GM12878 (cell line): ENCODE results near the gene LIMA1. TPM values are rescaled to one million over a fixed set of nuclear protein-coding genes. Genes with fewer than 3 reads are reported as not detected.

Experiments
- BRCA1 ChIP-seq: IDR thresholded peaks from 2 replicates; pipeline ENCODE4 v1.6.1; 2011; ENCODE audit warnings: low read depth, low read length, improper control_type of control experiment
- CHD1 ChIP-seq: IDR thresholded peaks from 2 replicates; pipeline ENCODE4 v1.6.1; 2012; ENCODE audit warnings: low read depth, low read length, improper control_type of control experiment
- CHD4 ChIP-seq: fragments of 200-600 bp; sonication (generic); IDR thresholded peaks from 2 replicates; pipeline ENCODE4 v1.6.1; 2016; ENCODE audit warnings: mild to moderate bottlenecking
- CREB1 ChIP-seq: IDR thresholded peaks from 2 replicates; pipeline ENCODE4 v1.6.1; 2012; ENCODE audit warnings: low read depth, mild to moderate bottlenecking, inconsistent platforms
- CUX1 ChIP-seq: IDR thresholded peaks from 2 replicates; pipeline ENCODE4 v1.6.1; 2012; ENCODE audit warnings: improper control_type of control experiment, low read depth, low read length; ENCODE audit not compliant: insufficient replicate concordance
- FOXK2 ChIP-seq: fragments of 450-650 bp; IDR thresholded peaks from 2 replicates; pipeline ENCODE4 v1.6.1; 2017; ENCODE audit warnings: mild to moderate bottlenecking, moderate library complexity
- JUNB ChIP-seq: IDR thresholded peaks from 2 replicates; pipeline ENCODE4 v1.6.1; 2016; ENCODE audit warnings: antibody characterized with exemption, mild to moderate bottlenecking
- KAT2A ChIP-seq: conservative IDR thresholded peaks from 2 replicates; pipeline ENCODE4 v1.6.1; 2011; ENCODE audit warnings: low read depth, low read length; ENCODE audit not compliant: control insufficient read depth
- MEF2A ChIP-seq: IDR thresholded peaks from 2 replicates; pipeline ENCODE4 v1.6.1; 2011; ENCODE audit warnings: low read depth, mild to moderate bottlenecking, low read length, moderate library complexity; ENCODE audit not compliant: insufficient read depth
- NR2F1 ChIP-seq: fragments of 450-650 bp; conservative IDR thresholded peaks from 2 replicates; pipeline ENCODE4 v1.6.1; 2017; ENCODE audit warnings: mild to moderate bottlenecking
- PAX8 ChIP-seq: fragments of 450-650 bp; IDR thresholded peaks from 2 replicates; pipeline ENCODE4 v1.6.1; 2017; ENCODE audit warnings: mild to moderate bottlenecking, moderate library complexity
- POLR2AphosphoS2 ChIP-seq: IDR thresholded peaks from 2 replicates; pipeline ENCODE4 v1.6.1; 2011; ENCODE audit warnings: low read depth, mild to moderate bottlenecking, low read length, improper control_type of control experiment, moderate library complexity
- RAD21 ChIP-seq: IDR thresholded peaks from 2 replicates; pipeline ENCODE4 v1.6.1; 2011; ENCODE audit warnings: mild to moderate bottlenecking, low read depth, low read length, moderate library complexity; ENCODE audit not compliant: insufficient read depth
- TARDBP ChIP-seq: IDR thresholded peaks from 2 replicates; pipeline ENCODE4 v1.6.1; 2016; ENCODE audit warnings: borderline replicate concordance
- TBL1XR1 ChIP-seq: IDR thresholded peaks from 2 replicates; pipeline ENCODE4 v1.6.1; 2012; ENCODE audit warnings: low read depth, low read length, improper control_type of control experiment
- ZNF687 ChIP-seq: fragments of 450-650 bp; IDR thresholded peaks from 2 replicates; pipeline ENCODE4 v1.6.1; 2017; ENCODE audit warnings: mild to moderate bottlenecking, moderate library complexity
- polyA plus RNA-seq, 11 experiments: library from polyadenylated mRNA; depleted of rRNA in 4 of 11; unstranded in 6 of 11; stranded (reverse) in 5 of 11; fragments of >200 nt; fragmentation: Nextera tagmentation in 4 of 11; fragmentation: Illumina TruSeq in 1 of 11; extraction: Ambion mirVana in 4 of 11; extraction: Trizol in 1 of 11; gene quantifications; 1 replicate in 1 of 11; 2 replicates in 10 of 11; pipeline versions ENCODE4 v1.2.1 to v1.2.3, GENCODE V29; 2011 to 2016; ENCODE audit warnings: inconsistent platforms in 2 of 11, missing spikeins in 2 of 11, low read depth in 1 of 11
- total RNA-seq, 4 experiments: library from RNA; depleted of rRNA in 3 of 4; stranded (reverse); fragments of >200 nt in 3 of 4; fragmentation: Illumina TruSeq in 1 of 4; extraction: Trizol in 1 of 4; gene quantifications; 2 replicates each; pipeline versions ENCODE4 v1.2.1 to v1.2.3, GENCODE V29; 2013 to 2021
- TF ChIP-seq, protein P1 (sequence below): fragments of 450-650 bp; IDR thresholded peaks from 2 replicates; pipeline ENCODE4 v1.6.1; 2017; ENCODE audit warnings: mild to moderate bottlenecking, low read depth, inconsistent platforms; ENCODE audit not compliant: poor library complexity, severe bottlenecking

The LIMA1 gene
- total and polyA plus RNA-seq, 10 of the 15 experiments (the other 5 are each of a cell fraction or from before 2014, with no cell fraction given): 53.2 to 109 (median 60.8) TPM

DNA sequence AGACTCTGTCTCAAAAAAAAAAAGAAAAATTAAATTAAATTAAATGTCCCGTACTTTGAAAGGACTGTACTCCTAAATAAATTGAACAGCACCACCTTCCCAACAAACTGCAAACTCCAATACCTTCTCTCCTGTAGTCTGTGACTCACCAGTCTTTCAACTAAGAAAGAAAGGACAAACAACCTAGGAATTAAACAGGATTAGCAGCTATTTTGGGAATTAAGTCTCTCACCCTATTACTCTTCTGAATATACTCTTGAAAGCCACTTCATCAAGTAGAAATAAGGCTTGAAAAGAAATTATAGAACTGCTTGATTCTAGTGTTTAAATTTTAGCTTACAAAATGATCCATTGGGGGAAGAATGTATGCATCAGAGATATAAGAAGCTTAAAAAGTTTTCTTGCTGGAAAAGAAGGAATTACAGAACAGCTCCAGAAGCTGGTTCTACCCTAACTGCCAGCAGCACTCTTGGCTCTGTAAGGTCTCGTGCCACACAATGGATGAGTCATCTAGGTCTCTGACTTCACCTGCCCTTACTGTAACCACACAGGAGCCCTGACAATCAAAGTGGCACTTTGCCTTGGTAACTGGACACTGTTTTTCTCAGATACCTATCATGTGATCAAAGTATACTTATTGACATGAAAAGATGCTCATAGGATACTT, 59.2 kb downstream of the LIMA1 start (continued):
- no peak for TF ChIP-seq ZNF687
- TF ChIP-seq TARDBP: no peak
- peak; percentile 83 for TF ChIP-seq JUNB
- no peak for TF ChIP-seq FOXK2
- TF ChIP-seq PAX8: no peak
- TF ChIP-seq CUX1: no peak
- TF ChIP-seq CREB1: no peak
- no peak for TF ChIP-seq MEF2A
- TF ChIP-seq POLR2AphosphoS2: no peak
- TF ChIP-seq TBL1XR1: no peak
- TF ChIP-seq, protein P1, sequence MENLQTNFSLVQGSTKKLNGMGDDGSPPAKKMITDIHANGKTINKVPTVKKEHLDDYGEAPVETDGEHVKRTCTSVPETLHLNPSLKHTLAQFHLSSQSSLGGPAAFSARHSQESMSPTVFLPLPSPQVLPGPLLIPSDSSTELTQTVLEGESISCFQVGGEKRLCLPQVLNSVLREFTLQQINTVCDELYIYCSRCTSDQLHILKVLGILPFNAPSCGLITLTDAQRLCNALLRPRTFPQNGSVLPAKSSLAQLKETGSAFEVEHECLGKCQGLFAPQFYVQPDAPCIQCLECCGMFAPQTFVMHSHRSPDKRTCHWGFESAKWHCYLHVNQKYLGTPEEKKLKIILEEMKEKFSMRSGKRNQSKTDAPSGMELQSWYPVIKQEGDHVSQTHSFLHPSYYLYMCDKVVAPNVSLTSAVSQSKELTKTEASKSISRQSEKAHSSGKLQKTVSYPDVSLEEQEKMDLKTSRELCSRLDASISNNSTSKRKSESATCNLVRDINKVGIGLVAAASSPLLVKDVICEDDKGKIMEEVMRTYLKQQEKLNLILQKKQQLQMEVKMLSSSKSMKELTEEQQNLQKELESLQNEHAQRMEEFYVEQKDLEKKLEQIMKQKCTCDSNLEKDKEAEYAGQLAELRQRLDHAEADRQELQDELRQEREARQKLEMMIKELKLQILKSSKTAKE: peak; percentile 23
- TF ChIP-seq CHD4: no peak
- no peak for TF ChIP-seq RAD21
- TF ChIP-seq KAT2A: no peak
- TF ChIP-seq BRCA1: no peak
- TF ChIP-seq CHD1: no peak
- peak; percentile 58 for TF ChIP-seq NR2F1
